SH-SY5Y (cell line): ENCODE data around the gene COTL1.

Experiments
- GATA2 ChIP-seq: IDR thresholded peaks from 2 replicates; pipeline ENCODE4 v1.6.1; 2011; ENCODE audit warnings: mild to moderate bottlenecking, low read depth, low read length
- GATA3 ChIP-seq: IDR thresholded peaks from 2 replicates; pipeline ENCODE4 v1.6.1; 2011; ENCODE audit warnings: low read depth, mild to moderate bottlenecking, low read length, moderate library complexity

The COTL1 gene, protein sequence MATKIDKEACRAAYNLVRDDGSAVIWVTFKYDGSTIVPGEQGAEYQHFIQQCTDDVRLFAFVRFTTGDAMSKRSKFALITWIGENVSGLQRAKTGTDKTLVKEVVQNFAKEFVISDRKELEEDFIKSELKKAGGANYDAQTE

DNA sequence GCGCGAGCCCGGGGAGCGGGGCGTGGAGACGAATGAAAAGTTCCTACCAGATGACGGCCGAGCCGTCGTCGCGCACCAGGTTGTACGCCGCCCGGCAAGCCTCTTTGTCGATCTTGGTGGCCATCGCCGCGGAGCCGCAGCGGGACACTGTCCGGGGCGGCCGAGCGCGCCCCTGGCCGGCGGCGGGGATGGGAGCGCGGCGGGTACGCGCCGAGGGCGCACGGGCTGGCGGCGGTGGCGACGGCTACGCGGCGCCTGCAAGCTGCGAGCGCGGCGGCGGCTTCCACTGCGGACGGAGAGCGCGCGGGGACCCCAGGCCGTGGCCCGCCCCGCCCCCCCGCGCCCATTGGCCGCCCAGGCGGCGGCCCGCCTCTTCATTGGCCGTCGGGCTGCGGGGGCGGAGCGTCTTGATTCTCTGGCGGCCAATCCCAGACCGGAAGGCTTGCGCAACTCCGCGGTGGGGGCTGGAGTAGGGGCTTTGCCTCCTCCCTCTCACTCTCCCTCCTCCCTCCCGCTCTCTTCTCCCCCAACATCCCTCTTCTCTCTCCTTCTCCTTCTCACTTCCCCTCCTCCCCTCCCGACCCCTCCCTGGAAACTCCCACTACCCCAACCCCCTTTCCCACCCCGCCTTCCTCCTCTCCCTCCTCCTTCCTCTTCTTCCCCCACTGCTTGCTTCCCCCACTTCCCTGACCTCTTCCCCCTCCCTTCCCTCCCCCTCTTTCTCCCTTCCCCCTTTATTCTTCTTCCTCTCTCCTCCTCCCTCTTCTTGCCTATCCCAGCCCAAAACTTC lies at the start of gene COTL1:
Gene COTL1 (minus strand): TSS at position 288 of the 790 bp plus-strand sequence. CDS start 164 bp downstream, at position 124.
- TF ChIP-seq GATA2: no peak
- no peak for TF ChIP-seq GATA3

DNA sequence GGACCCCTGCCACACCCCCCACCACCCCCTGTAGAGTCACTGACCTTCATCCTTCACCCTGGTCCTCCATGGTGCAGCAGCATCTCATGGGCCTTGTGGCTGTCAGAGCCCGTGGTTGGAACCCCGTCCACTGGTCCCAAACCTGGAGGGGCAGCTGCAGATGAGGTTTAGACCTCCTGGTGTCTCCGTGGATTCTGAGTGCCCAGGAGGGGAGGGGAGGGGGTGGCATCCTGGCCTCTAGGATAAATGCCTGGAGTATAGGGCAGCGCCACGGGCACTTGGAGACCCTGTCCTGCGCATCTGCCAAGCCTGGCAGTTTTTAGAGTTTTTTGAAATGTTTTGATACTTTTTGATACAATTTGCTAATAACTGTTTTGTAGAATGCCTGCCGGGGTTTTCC lies 48.0 kb upstream of the COTL1 start:
- TF ChIP-seq GATA3: no peak
- TF ChIP-seq GATA2: no peak

DNA sequence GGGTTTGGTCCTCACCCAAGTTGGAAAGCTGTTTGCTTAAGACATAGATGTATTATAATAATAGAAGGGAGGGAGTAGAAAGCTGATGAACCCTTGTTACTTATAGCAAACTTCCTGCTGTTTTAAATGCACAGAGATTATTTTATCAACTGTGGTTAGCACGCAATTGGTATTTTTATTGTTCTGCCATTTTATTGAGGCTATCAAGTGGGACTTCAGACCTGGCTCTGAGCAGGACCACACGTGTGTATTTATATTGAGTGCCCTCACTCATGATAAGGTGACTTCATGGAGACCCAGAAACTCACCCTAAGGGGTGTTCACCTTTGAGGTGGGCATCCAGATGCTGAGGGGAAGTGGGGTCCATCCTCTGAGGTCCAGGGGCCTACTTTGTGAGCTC lies 47.5 kb upstream of the COTL1 start:
- TF ChIP-seq GATA2: no peak
- TF ChIP-seq GATA3: no peak

DNA sequence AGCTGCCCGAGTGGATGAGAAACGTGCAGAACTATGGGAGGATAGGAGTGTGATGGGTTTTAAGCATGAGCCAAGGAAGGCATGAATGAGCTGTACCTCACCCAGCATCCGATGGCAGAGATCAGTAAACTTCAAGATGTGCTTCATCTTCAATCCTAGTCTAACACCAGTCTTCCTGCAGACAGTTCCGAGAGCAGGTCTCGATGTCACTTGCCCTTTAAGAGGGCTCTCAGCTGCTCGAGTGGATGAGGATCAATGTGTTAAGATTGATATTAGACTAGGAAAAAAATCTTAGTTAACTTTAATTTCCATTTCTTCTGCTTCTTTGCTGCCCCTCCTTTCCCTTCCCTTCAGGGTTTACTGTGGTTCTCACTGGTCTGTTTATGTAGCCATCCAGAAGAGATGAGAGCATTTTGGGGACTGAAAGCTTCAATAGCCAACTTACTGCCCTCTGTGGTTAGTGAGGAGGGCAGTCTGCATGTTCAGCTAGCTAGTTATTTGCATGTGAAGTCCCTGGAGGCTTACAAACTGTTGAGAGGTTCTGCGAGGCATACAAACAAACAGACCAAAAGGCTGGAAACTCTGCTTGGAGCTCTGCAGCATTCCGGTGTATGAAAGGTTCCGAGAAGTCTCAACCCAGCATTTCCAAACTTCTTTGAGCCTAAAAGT lies 45.7 kb upstream of the COTL1 start:
- no peak for TF ChIP-seq GATA3
- TF ChIP-seq GATA2: no peak

DNA sequence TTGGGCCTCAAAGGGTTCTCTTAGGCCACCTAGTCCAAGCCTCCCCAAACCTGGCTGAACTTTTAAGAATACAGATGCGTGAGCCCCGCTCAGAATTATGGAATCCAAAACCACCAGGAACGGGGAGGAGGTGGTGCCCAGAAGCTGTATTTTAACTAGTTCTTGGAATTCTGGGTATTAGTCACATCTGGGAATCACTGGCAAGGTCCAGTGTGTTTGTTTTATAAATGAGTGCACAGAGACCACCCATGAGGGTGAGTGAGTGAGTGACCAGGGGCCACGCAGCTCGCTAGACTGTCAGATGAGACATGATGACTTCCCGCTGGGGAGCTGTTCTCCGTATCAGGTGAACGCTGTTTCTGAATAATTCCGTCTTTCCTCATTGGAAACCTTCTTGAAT lies 44.6 kb upstream of the COTL1 start:
- no peak for TF ChIP-seq GATA3
- no peak for TF ChIP-seq GATA2

DNA sequence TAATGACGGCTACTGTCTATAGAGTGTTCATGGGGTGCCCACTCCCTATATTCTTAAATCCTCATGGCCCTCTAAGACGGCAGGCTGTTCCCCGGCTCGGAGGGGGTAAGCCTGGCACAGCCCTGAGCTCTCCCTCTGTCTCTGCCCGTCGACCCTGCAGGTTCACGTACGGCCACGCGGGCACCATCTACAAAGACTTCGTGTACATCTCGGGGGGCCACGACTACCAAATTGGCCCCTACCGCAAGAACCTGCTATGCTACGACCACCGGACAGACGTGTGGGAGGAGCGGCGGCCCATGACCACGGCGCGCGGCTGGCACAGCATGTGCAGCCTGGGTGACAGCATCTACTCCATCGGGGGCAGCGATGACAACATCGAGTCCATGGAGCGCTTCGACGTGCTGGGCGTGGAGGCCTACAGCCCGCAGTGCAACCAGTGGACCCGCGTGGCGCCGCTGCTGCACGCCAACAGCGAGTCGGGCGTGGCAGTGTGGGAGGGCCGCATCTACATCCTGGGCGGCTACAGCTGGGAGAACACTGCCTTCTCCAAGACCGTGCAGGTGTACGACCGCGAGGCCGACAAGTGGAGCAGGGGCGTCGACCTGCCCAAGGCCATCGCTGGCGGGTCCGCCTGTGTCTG lies 43.7 kb upstream of the COTL1 start:
- TF ChIP-seq GATA2 (no peak), GATA3 (no peak)

DNA sequence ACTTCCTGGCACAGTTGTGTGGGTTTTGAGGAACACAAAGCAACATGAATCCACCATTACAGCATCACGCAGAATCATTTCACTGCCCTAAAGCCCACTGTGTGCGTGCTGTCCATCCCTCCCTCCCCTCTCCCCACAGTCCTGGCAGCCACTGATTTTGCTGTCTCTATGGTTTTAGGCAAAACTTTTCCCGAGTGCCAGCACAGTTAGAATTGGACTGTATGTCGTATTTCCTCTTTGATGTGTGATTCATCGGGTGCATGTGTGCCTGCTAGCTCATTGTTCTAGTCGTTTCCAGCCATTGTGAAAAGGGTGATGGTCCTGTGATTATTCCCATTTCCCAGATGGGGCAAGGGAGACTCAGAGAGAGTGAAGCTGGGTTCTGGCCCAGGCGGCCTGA lies 43.1 kb upstream of the COTL1 start:
- no peak for TF ChIP-seq GATA3
- no peak for TF ChIP-seq GATA2

DNA sequence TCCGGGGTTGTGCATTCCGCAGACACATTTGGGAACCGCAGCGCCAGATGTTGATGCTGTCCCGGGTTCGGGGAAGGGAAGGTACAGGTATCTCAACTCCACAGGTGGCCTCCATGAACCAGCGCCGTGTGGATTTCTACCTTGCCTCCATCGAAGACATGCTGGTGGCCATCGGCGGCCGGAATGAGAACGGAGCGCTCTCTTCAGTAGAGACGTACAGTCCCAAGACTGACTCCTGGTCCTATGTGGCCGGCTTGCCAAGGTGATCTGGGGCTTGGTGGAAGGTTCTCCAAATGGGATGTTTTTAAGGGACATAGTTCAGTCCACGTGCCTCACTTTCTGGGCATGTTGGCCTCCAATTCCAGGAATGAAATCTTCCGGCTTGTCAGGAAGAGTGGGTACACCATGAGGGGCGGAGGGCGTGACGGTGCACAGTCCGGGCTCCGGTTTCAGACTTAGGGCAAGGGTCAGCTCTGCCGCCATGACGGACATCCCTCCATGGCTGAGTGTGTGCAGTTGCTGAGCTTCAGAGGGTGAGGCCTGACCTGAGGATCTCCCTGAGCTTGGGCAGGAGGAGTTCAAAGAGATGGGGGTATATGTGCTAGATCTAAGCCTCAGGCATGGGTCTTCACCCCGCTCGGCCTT lies 41.9 kb upstream of the COTL1 start:
- TF ChIP-seq GATA3: no peak

DNA sequence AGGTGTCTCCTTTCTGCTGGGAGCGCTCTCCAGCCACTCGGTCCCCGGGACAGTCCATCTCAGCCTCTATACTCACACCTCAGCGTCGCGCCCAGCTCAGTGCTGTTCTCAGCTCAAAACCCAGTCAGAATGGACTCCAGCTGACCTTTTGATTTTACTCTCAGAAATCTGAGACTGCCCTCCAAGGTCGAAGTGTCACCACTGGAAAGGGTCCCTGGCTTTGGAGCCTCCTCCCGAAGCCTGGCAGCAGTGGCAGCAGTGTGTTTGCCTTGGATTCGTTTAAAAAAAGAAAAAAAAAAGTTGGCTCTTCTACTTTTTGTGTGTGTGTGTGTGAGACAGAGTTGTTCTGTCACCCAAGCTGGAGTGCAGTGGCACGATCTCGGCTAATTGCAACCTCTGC lies 40.8 kb upstream of the COTL1 start:
- TF ChIP-seq GATA3 (no peak), GATA2 (no peak)

DNA sequence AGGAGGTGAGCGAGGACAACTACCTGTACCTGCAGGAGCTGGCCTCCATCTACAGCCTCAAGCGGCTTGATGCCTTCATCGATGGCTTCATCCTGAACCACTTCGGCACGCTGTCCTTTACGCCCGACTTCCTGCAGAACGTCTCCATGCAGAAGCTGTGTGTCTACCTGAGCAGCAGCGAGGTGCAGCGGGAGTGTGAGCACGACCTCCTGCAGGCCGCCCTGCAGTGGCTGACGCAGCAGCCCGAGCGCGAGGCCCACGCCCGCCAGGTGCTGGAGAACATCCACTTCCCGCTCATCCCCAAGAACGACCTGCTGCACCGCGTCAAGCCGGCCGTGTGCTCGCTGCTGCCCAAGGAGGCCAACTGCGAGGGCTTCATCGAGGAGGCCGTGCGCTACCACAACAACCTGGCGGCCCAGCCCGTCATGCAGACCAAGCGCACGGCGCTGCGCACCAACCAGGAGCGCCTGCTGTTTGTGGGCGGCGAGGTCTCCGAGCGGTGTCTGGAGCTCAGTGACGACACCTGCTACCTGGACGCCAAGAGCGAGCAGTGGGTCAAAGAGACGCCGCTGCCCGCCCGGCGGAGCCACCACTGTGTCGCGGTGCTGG lies 39.5 kb upstream of the COTL1 start:
- TF ChIP-seq GATA3 (no peak), GATA2 (no peak)

DNA sequence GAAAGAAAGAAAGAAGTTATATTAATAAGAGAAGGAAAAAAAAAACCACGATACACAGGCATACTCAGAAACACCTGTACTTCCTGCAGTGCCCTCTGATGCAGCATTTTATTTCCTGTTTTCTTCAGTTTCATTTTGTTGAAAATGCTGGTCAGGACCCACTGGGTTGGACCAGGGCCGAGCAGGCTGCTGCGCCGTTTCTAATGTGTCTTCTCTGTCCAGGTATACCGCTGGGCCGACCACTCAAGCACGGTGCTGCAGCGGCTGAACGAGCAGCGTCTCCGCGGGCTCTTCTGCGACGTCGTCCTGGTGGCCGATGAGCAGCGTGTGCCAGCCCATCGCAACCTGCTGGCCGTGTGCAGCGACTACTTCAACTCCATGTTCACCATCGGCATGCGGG lies 38.8 kb upstream of the COTL1 start:
- TF ChIP-seq GATA2: no peak
- no peak for TF ChIP-seq GATA3

DNA sequence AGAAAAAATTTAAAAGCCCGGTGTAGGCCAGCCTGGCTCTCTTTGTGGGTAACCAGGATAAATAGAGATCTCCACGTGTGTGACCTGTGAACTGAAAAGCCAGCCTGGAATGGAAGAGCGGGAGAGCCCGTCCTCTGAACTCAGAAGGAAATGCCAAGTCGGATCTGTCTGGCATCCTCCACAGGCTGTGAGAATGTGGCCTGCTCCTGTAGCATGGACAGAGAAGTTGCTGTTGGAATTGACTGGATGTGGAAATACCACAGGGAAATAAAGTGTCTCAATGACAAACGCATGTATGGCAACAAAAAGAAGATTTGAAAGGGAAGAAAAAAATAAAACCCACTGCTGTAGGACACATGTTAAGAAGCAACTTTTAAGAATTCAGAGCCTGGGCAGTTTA lies 37.1 kb upstream of the COTL1 start:
- no peak for TF ChIP-seq GATA2
- no peak for TF ChIP-seq GATA3

DNA sequence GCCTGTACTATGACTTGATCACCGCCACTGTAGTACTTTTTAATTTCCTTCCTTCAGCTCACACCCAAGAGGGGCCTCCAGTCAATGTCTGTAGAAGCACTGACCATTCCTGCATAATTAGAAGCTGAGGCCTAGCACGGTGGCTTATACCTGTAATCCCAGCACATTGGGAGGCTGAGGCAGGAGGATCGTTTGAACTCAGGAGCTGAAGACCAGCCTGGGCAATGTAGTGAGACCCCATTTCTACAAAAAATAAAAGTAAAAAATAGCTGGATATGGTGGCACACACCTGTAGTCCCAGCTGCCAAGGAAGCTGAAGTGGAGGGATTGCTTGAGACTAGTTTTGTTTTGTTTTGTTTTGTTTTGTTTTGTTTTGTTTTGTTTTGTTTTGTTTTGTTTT lies 36.4 kb upstream of the COTL1 start:
- TF ChIP-seq GATA2 (no peak), GATA3 (no peak)

DNA sequence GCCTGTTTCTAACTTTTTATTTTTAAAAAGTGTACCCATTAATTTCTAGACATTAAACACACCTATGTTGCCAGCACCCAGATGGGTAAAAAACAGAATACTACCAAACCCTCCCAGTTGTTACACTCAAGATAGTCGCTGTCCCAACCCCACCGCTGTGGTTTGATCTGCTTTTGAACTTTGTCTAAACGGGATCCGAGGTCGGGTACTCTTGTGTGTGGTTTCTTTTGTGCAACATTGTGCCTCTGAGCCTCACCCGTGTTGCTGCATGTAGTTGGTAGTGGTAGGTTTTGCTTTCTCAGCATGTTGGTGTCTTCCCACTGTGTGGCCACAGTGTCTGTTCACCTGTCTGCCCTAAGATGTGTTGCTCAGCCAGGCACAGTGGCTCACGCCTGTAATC lies 34.7 kb upstream of the COTL1 start:
- TF ChIP-seq GATA3: no peak
- no peak for TF ChIP-seq GATA2
